Measurements from ENCODE around the gene DIP2B.

GRCh38 chr12:50545213-50545612 lies 40.4 kb downstream of the DIP2B start:
- TF ChIP-seq, protein P1, sequence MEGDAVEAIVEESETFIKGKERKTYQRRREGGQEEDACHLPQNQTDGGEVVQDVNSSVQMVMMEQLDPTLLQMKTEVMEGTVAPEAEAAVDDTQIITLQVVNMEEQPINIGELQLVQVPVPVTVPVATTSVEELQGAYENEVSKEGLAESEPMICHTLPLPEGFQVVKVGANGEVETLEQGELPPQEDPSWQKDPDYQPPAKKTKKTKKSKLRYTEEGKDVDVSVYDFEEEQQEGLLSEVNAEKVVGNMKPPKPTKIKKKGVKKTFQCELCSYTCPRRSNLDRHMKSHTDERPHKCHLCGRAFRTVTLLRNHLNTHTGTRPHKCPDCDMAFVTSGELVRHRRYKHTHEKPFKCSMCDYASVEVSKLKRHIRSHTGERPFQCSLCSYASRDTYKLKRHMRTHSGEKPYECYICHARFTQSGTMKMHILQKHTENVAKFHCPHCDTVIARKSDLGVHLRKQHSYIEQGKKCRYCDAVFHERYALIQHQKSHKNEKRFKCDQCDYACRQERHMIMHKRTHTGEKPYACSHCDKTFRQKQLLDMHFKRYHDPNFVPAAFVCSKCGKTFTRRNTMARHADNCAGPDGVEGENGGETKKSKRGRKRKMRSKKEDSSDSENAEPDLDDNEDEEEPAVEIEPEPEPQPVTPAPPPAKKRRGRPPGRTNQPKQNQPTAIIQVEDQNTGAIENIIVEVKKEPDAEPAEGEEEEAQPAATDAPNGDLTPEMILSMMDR (IDR thresholded peaks at IDR 0.05), result no peak
- no peak for TF ChIP-seq POLR2A (IDR thresholded peaks at IDR 0.05)
